Aorta (tissue), 5 donors: Measurements from ENCODE around the gene MIPOL1. TPM values are rescaled to one million over a fixed set of nuclear protein-coding genes. Genes with fewer than 3 reads are reported as not detected.

Experiments used
- ATAC-seq: fragments of 200-7000 bp; cut with Tn5 transposase; one replicate; pipeline ENCODE4 v1.9.1; 2022; ENCODE audit warnings: moderate library complexity; ENCODE audit not compliant: low FRiP score
- DNase-seq, 2 donors: peaks; one replicate each; pipeline ENCODE4 v3.0.0-alpha.2; 2020
- H3K27ac ChIP-seq, 2 donors: one replicate each; pipeline ENCODE4 v1.5.1; 2013; ENCODE audit warnings: low read length in 2 of 2, mild to moderate bottlenecking in 2 of 2, moderate library complexity in 2 of 2, control low read depth in 1 of 2, inconsistent platforms in 1 of 2, low read depth in 1 of 2
- H3K27me3 ChIP-seq, 2 donors: one replicate each; pipeline ENCODE4 v1.6.1; 2013; ENCODE audit warnings: control low read depth in 1 of 2, low read length in 1 of 2, mild to moderate bottlenecking in 1 of 2, moderate library complexity in 1 of 2; ENCODE audit not compliant: insufficient read depth in 2 of 2, control insufficient read depth in 1 of 2
- H3K36me3 ChIP-seq, 2 donors: one replicate each; pipeline ENCODE4 v1.6.1; 2013; ENCODE audit warnings: control low read depth in 1 of 2, low read length in 1 of 2, mild to moderate bottlenecking in 1 of 2; ENCODE audit not compliant: insufficient read depth in 2 of 2, control insufficient read depth in 1 of 2
- H3K4me1 ChIP-seq, 2 donors: one replicate each; pipeline ENCODE4 v1.6.1; 2013; ENCODE audit warnings: low read length in 2 of 2, control low read depth in 1 of 2, mild to moderate bottlenecking in 1 of 2, moderate library complexity in 1 of 2; ENCODE audit not compliant: insufficient read depth in 2 of 2, control insufficient read depth in 1 of 2
- H3K4me3 ChIP-seq, 2 donors: one replicate each; pipeline ENCODE4 v1.5.1; 2013; ENCODE audit warnings: low read length in 2 of 2, control low read depth in 1 of 2, mild to moderate bottlenecking in 1 of 2
- H3K9me3 ChIP-seq: one replicate; pipeline ENCODE4 v1.6.1; 2013; ENCODE audit warnings: mild to moderate bottlenecking, low read length; ENCODE audit not compliant: control insufficient read depth
- WGBS, 2 donors: extraction: QIAGEN DNeasy Blood & Tissue Kit; methylation state at CpG; one replicate each; pipeline ENCODE4 v1.1.7; 2013; 5-methylcytosine and 5-hydroxymethylcytosine counted together
- intact Hi-C, 2 donors: fragments of 100-400 bp; cut with DNase I; formaldehyde crosslinking; loops; one replicate each; pipeline versions ENCODE4 v1.14.2 to v1.15.0; 2022
- polyA plus RNA-seq, 2 donors: library from polyadenylated mRNA; stranded (reverse); fragments of 200-250 nt; gene quantifications; one replicate each; pipeline ENCODE4 v1.2.3, GENCODE V29; 2013
- total RNA-seq, 2 donors: library from RNA; stranded (reverse); fragmentation: NEBNext Ultra II Directional; extraction: Animal tissue kit (Norgen Biotek cat#: 25700); gene quantifications; one replicate each; pipeline ENCODE4 v1.2.1, GENCODE V29; 2021
- donor health status: healthy with polysubstance abuse.
- donor health status: Bipolar disorder and iron deficiency.
- donor health status: DM: no; HTN: no; CAD: no.
- donor health status: DM: no; HTN: no; CAD: no.
- donor health status: DM: yes; HTN: yes; CAD: no.

MIPOL1 gene
- total and polyA plus RNA-seq, 4 donors: 3.4 to 20.6 (median 11.9) TPM

DNA sequence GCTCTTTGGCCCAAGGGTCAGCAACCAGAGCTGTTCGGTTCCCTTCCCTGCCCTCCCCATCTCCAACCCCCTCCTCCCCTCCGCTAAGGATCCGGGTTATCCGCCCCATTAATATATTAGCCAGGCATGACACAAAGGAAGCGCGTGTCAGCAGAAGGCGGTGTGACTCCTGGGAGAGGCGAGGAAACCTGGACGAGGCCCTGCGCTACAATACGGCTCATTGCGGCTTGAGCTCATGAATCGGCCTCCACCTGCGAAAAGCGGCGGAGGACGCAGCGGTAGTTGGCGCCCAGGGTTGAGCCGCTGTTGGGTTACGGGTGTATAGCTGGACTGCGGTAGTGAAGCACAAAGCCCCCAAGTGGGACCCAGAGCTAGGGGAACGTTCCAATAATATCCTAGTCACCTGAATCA, 387.4 kb downstream of the MIPOL1 start:
- 10 to 17% methylated on average over 23 of the region's 23 CpGs for WGBS, 2 donors
- Histone ChIP-seq H3K36me3 (no peaks in the 10 kb centered on the region), H3K27ac (no peak overlapping the region), H3K9me3 (peaks cover 3% of the 10 kb centered on the region), H3K4me3 (no peak overlapping the region), H3K4me1 (no peaks in the 10 kb centered on the region), H3K27me3 (no peaks in the 10 kb centered on the region)
- ATAC-seq (no peak), DNase-seq (no peak)
- intact Hi-C loops: no loop called here

DNA sequence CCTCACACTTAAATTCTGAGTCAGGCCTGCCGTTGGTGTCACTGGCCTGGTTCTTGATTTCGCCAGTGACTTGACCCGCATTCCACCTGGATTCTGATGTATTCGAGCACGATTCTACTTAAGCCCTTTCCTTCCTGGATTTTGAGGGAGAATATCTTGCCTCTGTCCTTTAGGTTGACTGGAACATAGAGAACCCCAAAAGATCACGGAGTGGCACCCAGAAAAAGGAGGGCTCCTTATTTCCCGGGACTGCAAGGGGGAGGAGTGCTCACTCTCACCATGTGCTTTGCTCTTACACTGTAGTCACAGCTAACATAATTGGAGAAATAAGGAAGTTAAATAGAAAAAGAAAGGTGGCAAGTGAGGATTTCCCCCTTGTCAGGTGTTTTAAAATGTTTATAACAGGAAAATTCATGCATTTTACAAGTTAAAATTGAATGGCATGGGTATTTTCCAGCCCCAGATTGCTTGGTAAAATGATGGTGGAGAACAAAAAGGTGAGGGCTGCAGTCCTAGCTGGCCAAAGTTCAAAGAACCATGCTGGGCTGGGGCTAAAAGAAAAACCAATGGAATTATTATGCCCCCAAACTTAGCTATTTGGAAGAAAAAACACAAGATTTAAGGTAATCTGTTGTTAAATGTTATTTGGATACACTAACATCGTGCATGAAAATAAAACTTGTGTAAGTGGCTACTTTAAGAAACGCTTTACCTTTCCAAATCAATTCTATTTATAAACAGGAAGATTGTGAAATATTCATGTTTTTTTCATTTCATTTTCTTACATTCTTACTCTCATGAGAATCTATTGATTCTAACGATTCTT, 388.4 kb downstream of the MIPOL1 start:
- Histone ChIP-seq H3K36me3 (no peaks in the 10 kb centered on the region), H3K27ac (no peak overlapping the region), H3K27me3 (no peaks in the 10 kb centered on the region), H3K4me3 (no peak overlapping the region), H3K4me1 (no peaks in the 10 kb centered on the region), H3K9me3 (peaks cover 3% of the 10 kb centered on the region)
- intact Hi-C loops: no loop called here
- ATAC-seq: no peak
- DNase-seq: no peak
- WGBS, 2 donors: 14 to 19% methylated on average over 10 of the region's 10 CpGs

DNA sequence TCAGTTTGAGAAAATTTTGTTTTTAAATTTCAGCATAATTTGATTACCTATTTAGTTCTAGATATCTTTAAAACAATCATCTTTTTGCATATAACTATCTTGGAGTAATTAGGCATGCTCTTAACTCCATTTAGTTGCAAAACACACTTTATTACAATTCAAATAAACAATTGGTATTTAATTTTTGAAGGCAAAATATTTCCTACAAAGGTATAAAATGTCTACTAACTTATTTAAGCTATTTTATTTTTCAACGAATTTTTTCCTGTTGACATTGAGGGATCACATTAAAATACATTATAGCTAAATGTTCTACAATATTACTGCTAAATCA, 389.0 kb downstream of the MIPOL1 start:
- H3K9me3 ChIP-seq: peaks cover 3% of the 10 kb centered on the region
- no peaks in the 10 kb centered on the region for H3K4me1 ChIP-seq
- H3K27ac ChIP-seq: no peak overlapping the region
- H3K4me3 ChIP-seq: no peak overlapping the region
- WGBS, 2 donors: 3 to 6% methylated on average over 1 of the region's 1 CpG
- DNase-seq: no peak
- ATAC-seq: no peak
- intact Hi-C loops: no loop called here
- no peaks in the 10 kb centered on the region for H3K36me3 ChIP-seq
- no peaks in the 10 kb centered on the region for H3K27me3 ChIP-seq

DNA sequence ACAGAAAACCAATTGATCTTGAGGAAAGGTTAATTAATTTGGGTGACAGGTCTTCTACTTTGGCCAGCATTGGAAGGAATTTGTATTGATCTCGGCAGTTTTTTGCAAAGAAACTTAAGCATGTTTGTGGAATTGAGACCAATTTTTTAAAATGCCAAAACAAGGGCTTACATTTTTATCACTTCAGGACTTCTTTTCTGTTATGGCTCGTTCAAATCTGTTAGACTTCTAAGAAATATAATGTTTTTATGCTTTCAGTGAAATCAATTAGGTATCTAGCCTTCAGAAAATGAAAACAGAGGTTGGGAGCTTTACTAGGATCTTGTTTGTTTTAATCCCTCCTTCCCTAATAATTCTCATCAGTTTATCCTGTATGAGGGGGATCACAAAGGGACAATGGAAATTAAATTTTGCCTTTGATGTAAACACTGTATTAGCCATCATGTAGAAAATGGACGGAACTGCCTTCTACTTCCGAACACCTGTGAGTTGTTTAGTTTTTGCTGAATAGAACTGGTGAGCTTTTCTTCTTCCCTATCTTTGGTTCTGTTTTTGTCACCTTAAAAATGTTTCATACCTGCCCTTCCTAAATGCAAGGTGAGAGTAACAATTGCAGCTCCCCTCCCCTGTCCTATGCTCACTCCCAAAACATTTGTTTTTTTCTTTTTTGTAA, 389.5 kb downstream of the MIPOL1 start:
- Histone ChIP-seq H3K27ac (no peak overlapping the region), H3K4me1 (no peaks in the 10 kb centered on the region), H3K36me3 (no peaks in the 10 kb centered on the region), H3K27me3 (no peaks in the 10 kb centered on the region), H3K4me3 (no peak overlapping the region), H3K9me3 (peaks cover 3% of the 10 kb centered on the region)
- WGBS, 2 donors: 25 to 31% methylated on average over 4 of the region's 4 CpGs
- intact Hi-C loops: no loop called here
- DNase-seq: no peak
- ATAC-seq: no peak

DNA sequence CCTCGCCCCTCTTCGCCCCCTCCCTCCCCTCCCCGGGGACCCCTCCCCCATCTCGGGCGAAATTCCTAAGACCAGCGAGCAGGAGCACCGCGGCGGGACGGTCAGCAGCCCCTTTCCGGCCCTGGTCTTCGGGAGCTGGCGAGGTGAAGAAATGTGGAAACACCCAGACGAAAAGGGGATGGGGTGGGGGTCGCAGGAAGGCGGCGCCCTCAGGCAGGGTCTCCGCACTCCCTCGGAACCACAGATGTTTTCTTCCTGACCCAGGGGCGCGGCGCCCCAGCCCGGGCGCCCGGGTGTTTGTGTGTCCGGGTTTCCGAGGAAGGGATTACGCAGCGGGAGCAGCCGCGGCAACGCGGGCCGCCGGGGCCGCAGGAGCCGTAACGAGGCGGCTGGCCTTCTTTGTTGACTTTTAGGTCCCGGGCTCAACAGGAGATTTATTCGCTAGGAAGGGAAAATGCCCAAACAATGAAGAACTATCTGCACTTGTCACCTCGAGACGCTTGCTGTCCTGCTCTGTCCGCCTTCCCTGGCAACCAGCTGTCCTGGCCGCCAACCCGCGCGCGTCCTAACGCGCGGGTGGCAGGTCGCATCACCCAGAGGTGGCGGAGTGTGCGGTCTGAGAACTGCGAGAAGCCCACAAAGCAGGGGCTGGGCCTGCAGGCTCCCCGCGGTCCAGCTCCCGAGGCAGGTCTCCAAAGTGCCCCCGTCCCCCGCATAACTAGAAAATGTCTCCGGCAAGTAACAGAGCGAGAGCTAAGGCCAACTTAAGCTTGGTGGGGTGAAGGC, 390.3 kb downstream of the MIPOL1 start:
- DNase-seq (peak in 1 of 2 donors; percentile 67), ATAC-seq (peak; percentile 21)
- 7 to 9% methylated on average over 62 to 63 of the region's 63 CpGs for WGBS, 2 donors
- Histone ChIP-seq H3K9me3 (peaks cover 3% of the 10 kb centered on the region), H3K4me3 (no peak overlapping the region), H3K27ac (no peak overlapping the region), H3K36me3 (no peaks in the 10 kb centered on the region), H3K27me3 (no peaks in the 10 kb centered on the region), H3K4me1 (no peaks in the 10 kb centered on the region)
- intact Hi-C loops: no loop called here

DNA sequence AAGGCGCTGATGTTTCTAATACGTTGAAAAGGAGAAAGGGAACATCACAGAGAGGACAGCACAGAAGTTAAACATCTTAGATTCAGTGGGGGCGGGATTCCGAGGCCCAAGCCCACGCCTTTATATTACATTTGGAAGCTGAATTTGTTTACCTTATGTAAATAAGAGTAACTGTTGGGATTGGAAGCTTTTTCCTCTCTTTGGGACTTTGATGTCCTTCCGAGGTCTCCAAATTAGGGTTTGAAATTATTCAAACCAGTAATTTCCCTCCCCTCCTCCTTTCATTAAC, 390.9 kb downstream of the MIPOL1 start:
- no peak overlapping the region for H3K27ac ChIP-seq
- no peaks in the 10 kb centered on the region for H3K27me3 ChIP-seq

DNA sequence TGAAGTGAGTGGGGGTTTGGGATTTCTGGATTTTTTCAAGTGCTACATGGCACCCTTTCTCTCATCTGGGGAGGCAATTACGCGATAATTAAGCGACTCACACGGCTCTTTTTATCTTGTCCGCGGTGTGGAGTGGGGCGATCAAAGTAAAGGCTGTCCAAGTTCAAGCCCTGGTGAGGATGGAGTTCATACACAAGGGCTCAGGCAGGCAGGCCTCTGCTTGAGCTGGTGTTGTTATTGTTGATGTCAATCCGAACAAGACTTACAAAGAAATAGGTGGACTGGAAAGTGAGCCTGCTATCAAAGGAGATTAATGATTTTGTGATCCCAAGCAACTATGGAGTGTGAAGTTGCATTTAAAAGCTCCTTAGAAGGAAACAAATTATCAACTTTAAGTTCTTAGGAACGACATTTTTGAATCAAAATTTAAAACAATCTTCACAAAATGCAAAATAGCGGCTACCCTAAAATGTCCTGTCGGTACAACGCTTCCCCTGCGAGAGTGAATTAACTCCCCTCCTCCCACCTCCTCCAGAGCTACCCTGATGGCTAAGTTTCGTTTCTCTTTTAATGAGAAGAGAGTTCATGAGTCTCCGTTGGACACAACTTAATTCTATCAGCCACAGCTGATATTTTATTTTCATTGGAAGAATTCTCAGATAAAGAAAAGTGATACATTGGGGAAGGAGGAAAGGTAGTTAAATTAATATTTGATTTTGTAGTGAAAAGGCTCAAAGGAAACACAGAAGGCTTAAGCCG, 391.4 kb downstream of the MIPOL1 start:
- H3K27me3 ChIP-seq: no peaks in the 10 kb centered on the region
- H3K9me3 ChIP-seq: peaks cover 3% of the 10 kb centered on the region
- H3K4me1 ChIP-seq: no peaks in the 10 kb centered on the region
- 26 to 28% methylated on average over 16 of the region's 16 CpGs for WGBS, 2 donors
- no peaks in the 10 kb centered on the region for H3K36me3 ChIP-seq
- intact Hi-C loops: no loop called here
- DNase-seq (no peak), ATAC-seq (no peak)
- no peak overlapping the region for H3K4me3 ChIP-seq
- no peak overlapping the region for H3K27ac ChIP-seq

More for the DNA sequence above, 390.9 kb downstream of the MIPOL1 start:
- Histone ChIP-seq H3K36me3 (no peaks in the 10 kb centered on the region), H3K4me1 (no peaks in the 10 kb centered on the region), H3K4me3 (no peak overlapping the region), H3K9me3 (peaks cover 3% of the 10 kb centered on the region)
- 35 to 43% methylated on average over 6 of the region's 6 CpGs for WGBS, 2 donors
- ATAC-seq (no peak), DNase-seq (no peak)
- intact Hi-C loops: no loop called here

DNA sequence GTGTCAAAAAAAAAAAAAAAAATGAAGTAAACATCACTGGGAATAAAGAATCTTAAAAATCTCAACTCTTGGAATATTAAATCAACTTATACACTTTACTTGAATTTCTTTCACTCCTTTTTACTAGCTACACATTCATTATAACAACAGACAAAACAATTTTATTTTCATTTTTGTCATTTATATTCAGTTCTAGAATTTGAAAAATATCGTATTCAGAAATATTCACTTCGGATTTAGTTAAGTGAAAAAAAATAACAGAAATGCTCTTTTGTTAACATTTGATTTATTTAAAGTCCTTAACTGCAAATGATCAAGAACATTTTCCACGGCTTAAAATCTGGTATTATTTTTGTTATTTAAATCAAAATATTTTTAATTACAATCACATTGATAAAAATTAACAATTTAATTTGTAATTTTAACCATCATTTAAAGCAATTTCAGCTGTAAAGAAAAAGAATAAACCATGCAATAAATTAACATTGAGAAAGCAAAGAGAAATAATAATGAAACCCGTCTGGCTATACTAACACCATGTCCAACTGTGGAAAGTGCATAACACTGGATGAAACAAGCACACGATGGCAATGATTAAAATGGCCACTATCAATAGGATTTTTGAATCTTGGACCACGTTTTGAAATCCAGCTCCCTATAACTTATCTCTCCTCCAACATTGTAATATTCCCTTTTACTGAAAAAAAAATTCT, 392.1 kb downstream of the MIPOL1 start:
- Histone ChIP-seq H3K4me1 (no peaks in the 10 kb centered on the region), H3K36me3 (no peaks in the 10 kb centered on the region), H3K27me3 (no peaks in the 10 kb centered on the region), H3K9me3 (peaks cover 3% of the 10 kb centered on the region), H3K4me3 (no peak overlapping the region), H3K27ac (no peak overlapping the region)
- ATAC-seq: no peak
- WGBS, 2 donors: 28 to 31% methylated on average over 6 of the region's 6 CpGs
- intact Hi-C loops: loop anchor here in 1 of 2 donors (10.0 kb wide), 2 partner anchors 345 to 925 kb away; partner anchors contain the start of gene PAX9
- DNase-seq: no peak
